ENCODE measurements around the gene SLC44A4.
"Not testable (repeated sequence)": the region's sequence is repeated elsewhere in the genome, so short reads cannot be mapped to it uniquely, and the experiment has no call there.

SLC44A4 gene

GRCh38 chr6:31878726-31879125 is at the start of gene SLC44A4:
Gene SLC44A4 (minus strand): TSS chr6:31878997. CDS start chr6:31878980, 17 bp downstream.
- no peak for DNase-seq (ENCODE audit: low read depth in 3 of 3, low spot score in 1 of 3)

GRCh38 chr6:31928672-31928939 is 49.8 kb upstream of the SLC44A4 start:
- no peak for DNase-seq (ENCODE audit: low read depth in 3 of 3, low spot score in 1 of 3)

GRCh38 chr6:31927863-31928671 is 49.3 kb upstream of the SLC44A4 start:
- DNase-seq (ENCODE audit: low read depth in 3 of 3, low spot score in 1 of 3): no peak

GRCh38 chr6:31927242-31927862 is 48.6 kb upstream of the SLC44A4 start, which contains the start of gene C2:
Gene C2 (plus strand): TSS chr6:31927717. CDS start chr6:31927753, 36 bp downstream.
- DNase-seq (ENCODE audit: low read depth in 3 of 3, low spot score in 1 of 3): no peak

GRCh38 chr6:31922942-31923341 is 44.1 kb upstream of the SLC44A4 start:
- no peak for DNase-seq (ENCODE audit: low read depth in 3 of 3, low spot score in 1 of 3)

- no peak for DNase-seq (ENCODE audit: low read depth in 3 of 3, low spot score in 1 of 3)
Observed at GRCh38 chr6:31920811-31921210, 42.0 kb upstream of the SLC44A4 start.

- DNase-seq (ENCODE audit: low read depth in 3 of 3, low spot score in 1 of 3): no peak
Observed at GRCh38 chr6:31919624-31920303, 41.0 kb upstream of the SLC44A4 start.

GRCh38 chr6:31918069-31918720 is 39.4 kb upstream of the SLC44A4 start:
- DNase-seq (ENCODE audit: low read depth in 3 of 3, low spot score in 1 of 3): no peak

GRCh38 chr6:31915756-31916155 is 37.0 kb upstream of the SLC44A4 start:
- no peak for DNase-seq (ENCODE audit: low read depth in 3 of 3, low spot score in 1 of 3)

GRCh38 chr6:31915351-31915750 is 36.6 kb upstream of the SLC44A4 start:
- no peak for DNase-seq (ENCODE audit: low read depth in 3 of 3, low spot score in 1 of 3)

GRCh38 chr6:31911826-31912585 is 33.2 kb upstream of the SLC44A4 start:
- DNase-seq (ENCODE audit: low read depth in 3 of 3, low spot score in 1 of 3): no peak

- not testable (repeated sequence) for DNase-seq (ENCODE audit: low read depth in 3 of 3, low spot score in 1 of 3)
Observed at GRCh38 chr6:31909298-31909697, 30.5 kb upstream of the SLC44A4 start.

GRCh38 chr6:31908791-31909190 is 30.0 kb upstream of the SLC44A4 start:
- no peak for DNase-seq (ENCODE audit: low read depth in 3 of 3, low spot score in 1 of 3)

- not testable (repeated sequence) for DNase-seq (ENCODE audit: low read depth in 3 of 3, low spot score in 1 of 3)
Observed at GRCh38 chr6:31908255-31908654, 29.5 kb upstream of the SLC44A4 start.

- DNase-seq (ENCODE audit: low read depth in 3 of 3, low spot score in 1 of 3): no peak
Observed at GRCh38 chr6:31907158-31907813, 28.5 kb upstream of the SLC44A4 start.

- not testable (repeated sequence) for DNase-seq (ENCODE audit: low read depth in 3 of 3, low spot score in 1 of 3)
Observed at GRCh38 chr6:31906727-31907126, 27.9 kb upstream of the SLC44A4 start.

- DNase-seq (ENCODE audit: low read depth in 3 of 3, low spot score in 1 of 3): no peak
Observed at GRCh38 chr6:31906122-31906521, 27.3 kb upstream of the SLC44A4 start.

- DNase-seq (ENCODE audit: low read depth in 3 of 3, low spot score in 1 of 3): no peak
Observed at GRCh38 chr6:31905041-31905440, 26.2 kb upstream of the SLC44A4 start.

- DNase-seq (ENCODE audit: low read depth in 3 of 3, low spot score in 1 of 3): no peak
Observed at GRCh38 chr6:31903957-31904356, 25.2 kb upstream of the SLC44A4 start.

GRCh38 chr6:31901953-31902643 is 23.3 kb upstream of the SLC44A4 start, which contains the start of gene ZBTB12:
Gene ZBTB12 (minus strand): TSS chr6:31902086. CDS start chr6:31901305, 781 bp downstream.
- peak; percentile 61 to 75 (median 69) for DNase-seq (ENCODE audit: low read depth in 3 of 3, low spot score in 1 of 3)

All from stimulated activated CD4-positive, alpha-beta T cell treated with anti-CD3 and anti-CD28 coated beads, TNF-alpha, amount 100 ng/mL, for 1 hour (primary cell).